Body of pancreas (tissue), 4 donors: Measurements from ENCODE around the gene CCT6B. TPM values are rescaled to one million over a fixed set of nuclear protein-coding genes. Genes with fewer than 3 reads are reported as not detected.
"Not testable (repeated sequence)": the region's sequence is repeated elsewhere in the genome, so short reads cannot be mapped to it uniquely, and the experiment has no call there.

Source experiments
- ATAC-seq: fragments of 150-250 bp; one replicate; pipeline ENCODE4 v1.9.1; 2016
- DNase-seq, 4 donors: peaks; one replicate each; pipeline ENCODE4 v3.0.0-alpha.2; 2019
- H3K27ac ChIP-seq, 4 donors: fragments of 200-600 bp; sonication (generic); 1 replicate in 3 of 4; 2 replicates in 1 of 4; pipeline versions ENCODE4 v1.5.1 to v1.6.1; 2016 to 2019; ENCODE audit warnings: mild to moderate bottlenecking in 1 of 4, mixed read lengths in 1 of 4, moderate library complexity in 1 of 4
- H3K27me3 ChIP-seq, 2 donors: fragments of 200-600 bp; sonication (generic); one replicate each; pipeline ENCODE4 v1.6.0; 2016; ENCODE audit warnings: mild to moderate bottlenecking in 1 of 2
- H3K36me3 ChIP-seq, 2 donors: fragments of 200-600 bp; sonication (generic); replicated peaks in 1 of 2; 2 replicates each; pipeline ENCODE4 v1.5.1; 2016; ENCODE audit warnings: low read depth in 2 of 2; ENCODE audit not compliant: insufficient read depth in 1 of 2
- H3K4me1 ChIP-seq: fragments of 200-600 bp; sonication (generic); one replicate; pipeline ENCODE4 v1.6.0; 2016
- H3K4me3 ChIP-seq, 2 donors: fragments of 200-600 bp; sonication (generic); 1 replicate in 1 of 2; 2 replicates in 1 of 2; pipeline ENCODE4 v1.5.1; 2016 to 2019
- H3K9me3 ChIP-seq, 3 donors: fragments of 200-600 bp; sonication (generic); 1 replicate in 2 of 3; 2 replicates in 1 of 3; pipeline ENCODE4 v1.5.1; 2016
- CTCF ChIP-seq, 7 experiments: fragments of 450-650 bp in 4 of 7; fragments of 200-600 bp in 3 of 7; sonication (generic) in 3 of 7; IDR thresholded peaks; one replicate each; pipeline ENCODE4 v1.5.1; 2016 to 2019; ENCODE audit warnings: antibody characterized with exemption in 7 of 7
- POLR2A ChIP-seq, 3 donors: fragments of 450-650 bp; IDR thresholded peaks; one replicate each; pipeline ENCODE4 v1.6.1; 2016; ENCODE audit warnings: antibody characterized with exemption in 3 of 3, mild to moderate bottlenecking in 2 of 3
- whole genome bisulfite sequencing, 2 donors: methylation state at CpG; one replicate each; pipeline ENCODE4 v1.1.5; 2017; 5-methylcytosine and 5-hydroxymethylcytosine counted together
- intact Hi-C: fragments of 100-400 bp; cut with DNase I; formaldehyde crosslinking; loops from one replicate; pipeline ENCODE4 v1.15.1; 2023
- total RNA-seq, 2 donors: library from RNA; depleted of rRNA; stranded (reverse); fragments of >200 nt; gene quantifications; one replicate each; pipeline ENCODE4 v1.1.0, GENCODE V29; 2016

The CCT6B gene
- total RNA-seq, 2 donors from 2014 or later: 0.66 to 1.8 TPM

- Histone ChIP-seq H3K4me1 (no peaks in the 10 kb centered on the region), H3K4me3 (no peak overlapping the region), H3K9me3 (no peaks in the 10 kb centered on the region), H3K27me3 (no peaks in the 10 kb centered on the region), H3K36me3 (peaks cover 0 to 13% of the 10 kb centered on the region in 2 donors), H3K27ac (no peak overlapping the region)
- DNase-seq: no peak
- 84 to 94% methylated on average over 4 of the region's 4 CpGs for WGBS, 2 donors
- TF ChIP-seq CTCF (IDR thresholded peaks at IDR 0.05) (no peak), POLR2A (IDR thresholded peaks at IDR 0.05) (no peak)
- intact Hi-C loops: no loop called here
- no peak for ATAC-seq
These were observed 42.5 kb upstream of the CCT6B start for GRCh38 chr17:35003778-35004177.

- H3K36me3 ChIP-seq: peaks cover 0 to 13% of the 10 kb centered on the region in 2 donors
- no peak overlapping the region for H3K4me3 ChIP-seq
- no peaks in the 10 kb centered on the region for H3K9me3 ChIP-seq
- intact Hi-C loops: no loop called here
- H3K27me3 ChIP-seq: no peaks in the 10 kb centered on the region
- 75 to 86% methylated on average over 12 to 15 of the region's 15 CpGs for WGBS, 2 donors
- H3K27ac ChIP-seq: no peak overlapping the region
- TF ChIP-seq CTCF (IDR thresholded peaks at IDR 0.05): no peak
- no peak for TF ChIP-seq POLR2A (IDR thresholded peaks at IDR 0.05)
- peaks cover under 1% of the 10 kb centered on the region for H3K4me1 ChIP-seq
- ATAC-seq (no peak), DNase-seq (no peak)
These were observed 41.8 kb upstream of the CCT6B start for GRCh38 chr17:35002876-35003551.

- no peak for DNase-seq
- no peaks in the 10 kb centered on the region for H3K27me3 ChIP-seq
- H3K4me1 ChIP-seq: peaks cover 15% of the 10 kb centered on the region
- ATAC-seq: no peak
- TF ChIP-seq POLR2A (IDR thresholded peaks at IDR 0.05): no peak
- no peak for TF ChIP-seq CTCF (IDR thresholded peaks at IDR 0.05)
- H3K4me3 ChIP-seq: no peak overlapping the region
- WGBS, 2 donors: 89 to 90% methylated on average over 2 of the region's 2 CpGs
- H3K27ac ChIP-seq: no peak overlapping the region
- H3K9me3 ChIP-seq: no peaks in the 10 kb centered on the region
- intact Hi-C loops: no loop called here
- peaks cover 0 to 7% of the 10 kb centered on the region in 2 donors for H3K36me3 ChIP-seq
These were observed 40.3 kb upstream of the CCT6B start for GRCh38 chr17:35001549-35001948.

- H3K9me3 ChIP-seq, H3K36me3 ChIP-seq, ATAC-seq, H3K4me3 ChIP-seq, H3K27me3 ChIP-seq, intact Hi-C loops, DNase-seq, H3K27ac ChIP-seq: not testable (repeated sequence)
- peaks cover 16% of the 10 kb centered on the region for H3K4me1 ChIP-seq
- WGBS, 2 donors: 87 to 89% methylated on average over 14 of the region's 14 CpGs
These were observed 39.7 kb upstream of the CCT6B start for GRCh38 chr17:35000965-35001364.

- no peak for DNase-seq
- no peak overlapping the region for H3K4me3 ChIP-seq
- no peak for ATAC-seq
- intact Hi-C loops: no loop called here
- peaks cover 16% of the 10 kb centered on the region for H3K4me1 ChIP-seq
- H3K27ac ChIP-seq: no peak overlapping the region
- no peaks in the 10 kb centered on the region for H3K9me3 ChIP-seq
- WGBS, 2 donors: 80% methylated on average over 2 of the region's 2 CpGs
- H3K36me3 ChIP-seq: peaks cover 0 to 7% of the 10 kb centered on the region in 2 donors
- TF ChIP-seq POLR2A (IDR thresholded peaks at IDR 0.05) (no peak), CTCF (IDR thresholded peaks at IDR 0.05) (no peak)
- no peaks in the 10 kb centered on the region for H3K27me3 ChIP-seq
These were observed 38.2 kb upstream of the CCT6B start for GRCh38 chr17:34999456-34999855.
